Endodermal cell (in vitro differentiated cells): ENCODE measurements around the gene OR6S1. TPM values are rescaled to one million over a fixed set of nuclear protein-coding genes. Genes with fewer than 3 reads are reported as not detected.

Experiments
- DNase-seq: peaks from one replicate; pipeline ENCODE4 v3.0.0-alpha.2; 2017
- H3K27ac ChIP-seq: 2 replicates; pipeline ENCODE4 v1.5.1; 2013; ENCODE audit warnings: mild to moderate bottlenecking, low read depth, low read length, moderate library complexity
- H3K27me3 ChIP-seq: 2 replicates; pipeline ENCODE4 v1.6.1; 2013; ENCODE audit warnings: mild to moderate bottlenecking, low read length, moderate library complexity; ENCODE audit not compliant: insufficient read depth, control insufficient read depth, poor library complexity, severe bottlenecking
- H3K36me3 ChIP-seq: 2 replicates; pipeline ENCODE4 v1.7.0; 2013; ENCODE audit warnings: mild to moderate bottlenecking, low read length, moderate library complexity; ENCODE audit not compliant: control insufficient read depth, insufficient read depth
- H3K4me1 ChIP-seq: one replicate; pipeline ENCODE4 v1.7.0; 2013; ENCODE audit warnings: low read length; ENCODE audit not compliant: control insufficient read depth, insufficient read depth
- H3K4me3 ChIP-seq: 2 replicates; pipeline ENCODE4 v1.5.1; 2013; ENCODE audit warnings: mild to moderate bottlenecking, low read length, moderate library complexity
- H3K9ac ChIP-seq: 2 replicates; pipeline ENCODE4 v1.6.1; 2013; ENCODE audit warnings: mild to moderate bottlenecking, low read length, moderate library complexity; ENCODE audit not compliant: poor library complexity, severe bottlenecking; ENCODE audit errors: extremely low read depth
- H3K9me3 ChIP-seq: 2 replicates; pipeline ENCODE4 v1.6.1; 2013; ENCODE audit warnings: mild to moderate bottlenecking, low read length, moderate library complexity; ENCODE audit not compliant: control insufficient read depth
- H3K27ac Mint-ChIP-seq: 2 replicates; pipeline ENCODE4 v1.8.0; 2020; ENCODE audit warnings: mixed read lengths
- H3K27me3 Mint-ChIP-seq: 2 replicates; pipeline ENCODE4 v1.8.0; 2021; ENCODE audit warnings: mild to moderate bottlenecking, mixed read lengths; ENCODE audit not compliant: insufficient read depth
- H3K36me3 Mint-ChIP-seq: 2 replicates; pipeline ENCODE4 v1.8.0; 2020; ENCODE audit warnings: low read depth, mixed read lengths
- H3K4me1 Mint-ChIP-seq: 2 replicates; pipeline ENCODE4 v1.8.0; 2020; ENCODE audit warnings: mixed read lengths
- H3K4me3 Mint-ChIP-seq: 2 replicates; pipeline ENCODE4 v1.8.0; 2020; ENCODE audit warnings: mild to moderate bottlenecking, moderate library complexity, mixed read lengths
- H3K9me3 Mint-ChIP-seq: 2 replicates; pipeline ENCODE4 v1.8.0; 2020; ENCODE audit warnings: mild to moderate bottlenecking, mixed read lengths
- CTCF ChIP-seq: fragments of 200-600 bp; sonication (generic); conservative IDR thresholded peaks from 2 replicates; pipeline ENCODE4 v1.5.0; 2021; ENCODE audit warnings: antibody characterized with exemption, mild to moderate bottlenecking
- WGBS, 2 experiments: methylation state at CpG; one replicate each; pipeline versions ENCODE4 v1.1.5 to v1.1.7; 2013; ENCODE audit warnings: missing lambda C conversion rate in 2 of 2, mixed read lengths in 1 of 2; ENCODE audit not compliant: insufficient coverage in 1 of 2, insufficient read length in 1 of 2; 5-methylcytosine and 5-hydroxymethylcytosine counted together
- total RNA-seq, 2 donors: library from RNA; stranded (reverse); fragmentation: NEBNext Ultra II Directional in 1 of 2; extraction: Animal tissue kit (Norgen Biotek cat#: 25700) in 1 of 2; gene quantifications; 2 replicates in 1 of 2; 3 replicates in 1 of 2; pipeline ENCODE4 v1.2.1, GENCODE V29; 2021

OR6S1 gene
- total RNA-seq, 2 donors from 2014 or later = not detected

GRCh38 chr14:20618271-20618749 lies 23.2 kb downstream of the OR6S1 start:
- Mint-ChIP-seq H3K36me3 (no peaks in the 10 kb centered on the region), H3K27ac (no peak overlapping the region), H3K4me1 (peaks cover 18% of the 10 kb centered on the region), H3K9me3 (no peaks in the 10 kb centered on the region), H3K27me3 (peaks cover 13% of the 10 kb centered on the region), H3K4me3 (no peak overlapping the region)
- Histone ChIP-seq H3K9me3 (no peaks in the 10 kb centered on the region), H3K36me3 (no peaks in the 10 kb centered on the region), H3K4me3 (no peak overlapping the region), H3K9ac (no peak overlapping the region), H3K4me1 (no peaks in the 10 kb centered on the region), H3K27ac (no peak overlapping the region), H3K27me3 (no peaks in the 10 kb centered on the region)
- no peak for TF ChIP-seq CTCF
- DNase-seq = no peak
- 69 to 86% methylated on average over 2 to 4 of the region's 4 CpGs for WGBS, 2 experiments

- no peaks in the 10 kb centered on the region for H3K36me3 ChIP-seq
- DNase-seq = no peak
- Mint-ChIP-seq H3K27ac (no peak overlapping the region), H3K36me3 (no peaks in the 10 kb centered on the region), H3K4me3 (no peak overlapping the region), H3K9me3 (no peaks in the 10 kb centered on the region), H3K27me3 (peaks cover 4% of the 10 kb centered on the region), H3K4me1 (peaks cover 13% of the 10 kb centered on the region)
- no peak overlapping the region for H3K27ac ChIP-seq
- H3K9ac ChIP-seq = no peak overlapping the region
- no peaks in the 10 kb centered on the region for H3K27me3 ChIP-seq
- H3K4me1 ChIP-seq = no peaks in the 10 kb centered on the region
- no peak overlapping the region for H3K4me3 ChIP-seq
- no peak for TF ChIP-seq CTCF
- H3K9me3 ChIP-seq = no peaks in the 10 kb centered on the region
- 93 to 97% methylated on average over 8 to 12 of the region's 12 CpGs for WGBS, 2 experiments
These were observed 24.1 kb downstream of the OR6S1 start for GRCh38 chr14:20617138-20618003.

- Histone ChIP-seq H3K9ac (no peak overlapping the region), H3K27ac (no peak overlapping the region), H3K27me3 (no peaks in the 10 kb centered on the region), H3K9me3 (no peaks in the 10 kb centered on the region), H3K36me3 (no peaks in the 10 kb centered on the region), H3K4me1 (no peaks in the 10 kb centered on the region), H3K4me3 (no peak overlapping the region)
- Mint-ChIP-seq H3K36me3 (no peaks in the 10 kb centered on the region), H3K27ac (no peak overlapping the region), H3K27me3 (no peaks in the 10 kb centered on the region), H3K4me3 (no peak overlapping the region), H3K9me3 (no peaks in the 10 kb centered on the region), H3K4me1 (peaks cover 13% of the 10 kb centered on the region)
- DNase-seq = no peak
- TF ChIP-seq CTCF = no peak
- 96 to 100% methylated on average over 5 of the region's 5 CpGs for WGBS, 2 experiments
These were observed 25.5 kb downstream of the OR6S1 start for GRCh38 chr14:20615996-20616395.
